ENCODE measurements around the gene FYTTD1.
"Not testable (repeated sequence)": the region's sequence is repeated elsewhere in the genome, so short reads cannot be mapped to it uniquely, and the experiment has no call there.

Gene FYTTD1

GRCh38 chr3:197713477-197713822, 36.2 kb upstream of the FYTTD1 start:
- H3K27ac ChIP-seq: no peak overlapping the region
- TF ChIP-seq ZFX (IDR thresholded peaks at IDR 0.05; ENCODE audit: borderline replicate concordance) (no peak), CTCF (IDR thresholded peaks at IDR 0.05) (no peak)

GRCh38 chr3:197714251-197714650, 35.4 kb upstream of the FYTTD1 start:
- H3K27ac ChIP-seq: no peak overlapping the region
- TF ChIP-seq CTCF (IDR thresholded peaks at IDR 0.05) (no peak), ZFX (IDR thresholded peaks at IDR 0.05; ENCODE audit: borderline replicate concordance) (no peak)

- TF ChIP-seq CTCF (IDR thresholded peaks at IDR 0.05) (no peak), ZFX (IDR thresholded peaks at IDR 0.05; ENCODE audit: borderline replicate concordance) (no peak)
- H3K27ac ChIP-seq: no peak overlapping the region
Measured at GRCh38 chr3:197718891-197719290, 30.8 kb upstream of the FYTTD1 start.

- TF ChIP-seq ZFX (IDR thresholded peaks at IDR 0.05; ENCODE audit: borderline replicate concordance) (no peak), CTCF (IDR thresholded peaks at IDR 0.05) (no peak)
- no peak overlapping the region for H3K27ac ChIP-seq
Measured at GRCh38 chr3:197720694-197721093, 29.0 kb upstream of the FYTTD1 start.

GRCh38 chr3:197722734-197723133, 26.9 kb upstream of the FYTTD1 start:
- no peak overlapping the region for H3K27ac ChIP-seq
- TF ChIP-seq CTCF (IDR thresholded peaks at IDR 0.05): no peak
- no peak for TF ChIP-seq ZFX (IDR thresholded peaks at IDR 0.05; ENCODE audit: borderline replicate concordance)

- not testable (repeated sequence) for H3K27ac ChIP-seq
Measured at GRCh38 chr3:197727878-197728277, 21.8 kb upstream of the FYTTD1 start.

GRCh38 chr3:197728487-197728886, 21.2 kb upstream of the FYTTD1 start:
- H3K27ac ChIP-seq: no peak overlapping the region
- no peak for TF ChIP-seq CTCF (IDR thresholded peaks at IDR 0.05)
- TF ChIP-seq ZFX (IDR thresholded peaks at IDR 0.05; ENCODE audit: borderline replicate concordance): no peak

GRCh38 chr3:197730200-197730599, 19.5 kb upstream of the FYTTD1 start:
- no peak overlapping the region for H3K27ac ChIP-seq
- TF ChIP-seq CTCF (IDR thresholded peaks at IDR 0.05): no peak
- no peak for TF ChIP-seq ZFX (IDR thresholded peaks at IDR 0.05; ENCODE audit: borderline replicate concordance)

- not testable (repeated sequence) for H3K27ac ChIP-seq
Measured at GRCh38 chr3:197730770-197731169, 18.9 kb upstream of the FYTTD1 start.

GRCh38 chr3:197731483-197731882, 18.2 kb upstream of the FYTTD1 start:
- not testable (repeated sequence) for H3K27ac ChIP-seq
